C4-2B (cell line): ENCODE results near the gene ARID5B.

Experiments used
- H3K27ac ChIP-seq: fragments of 450-650 bp; 2 replicates; pipeline ENCODE4 v1.5.1; 2017
- CTCF ChIP-seq: fragments of 450-650 bp; conservative IDR thresholded peaks from 2 replicates; pipeline ENCODE4 v1.5.1; 2017; ENCODE audit warnings: mild to moderate bottlenecking
- ZFX ChIP-seq: fragments of 450-650 bp; IDR thresholded peaks from 2 replicates; pipeline ENCODE4 v1.6.1; 2017

Gene ARID5B

GRCh38 chr10:61943674-61944378 is 42.3 kb downstream of the ARID5B start:
- H3K27ac ChIP-seq, result no peak overlapping the region
- TF ChIP-seq CTCF, result peak; percentile 36; the same call in 1 of the 2 replicates
- TF ChIP-seq ZFX, result no peak

DNA sequence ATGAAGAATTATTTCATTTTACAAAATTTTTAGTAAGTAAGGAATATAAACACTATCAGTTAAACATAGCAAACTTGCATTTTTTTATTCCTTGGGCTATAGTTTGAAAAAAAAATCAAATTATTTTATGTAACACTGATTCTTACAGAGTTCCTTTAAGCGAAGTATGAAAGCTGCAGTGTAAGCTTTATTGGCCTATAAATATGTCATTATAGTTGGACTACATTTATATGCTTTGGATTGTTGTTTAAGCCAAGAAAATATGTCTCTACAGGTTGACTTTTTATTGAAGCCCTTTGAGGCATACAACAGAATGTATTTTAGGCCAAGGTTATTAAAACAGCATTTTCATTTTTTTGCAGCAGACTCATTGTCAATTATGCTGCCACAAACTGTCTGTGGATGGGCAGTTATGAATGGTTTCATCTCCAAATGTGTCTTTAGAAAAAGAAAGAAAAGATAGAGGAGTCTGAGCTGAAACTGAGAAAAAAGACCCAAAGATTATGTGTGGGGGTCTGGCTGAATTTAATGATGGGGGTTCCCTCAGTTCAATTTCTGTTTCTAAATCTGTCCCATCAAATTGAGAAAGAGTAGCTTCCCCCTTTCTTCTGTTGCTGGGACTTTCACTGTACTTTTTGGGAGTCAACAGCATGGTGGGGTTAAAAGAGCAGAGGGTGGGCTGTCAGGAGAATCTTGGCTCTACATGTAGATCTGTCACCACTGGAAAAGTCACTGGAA is 43.1 kb downstream of the ARID5B start:
- TF ChIP-seq CTCF (no peak), ZFX (no peak)
- H3K27ac ChIP-seq, result no peak overlapping the region

GRCh38 chr10:61949687-61950086 is 48.2 kb downstream of the ARID5B start:
- peak overlapping the region; percentile 12; the same call in 1 of the 2 replicates for H3K27ac ChIP-seq
- TF ChIP-seq CTCF (no peak), ZFX (no peak)

- TF ChIP-seq CTCF, result no peak
- TF ChIP-seq ZFX, result no peak
- H3K27ac ChIP-seq, result peak overlapping the region; percentile 12; the same call in 1 of the 2 replicates
Observed at GRCh38 chr10:61950449-61951143, 49.1 kb downstream of the ARID5B start.

DNA sequence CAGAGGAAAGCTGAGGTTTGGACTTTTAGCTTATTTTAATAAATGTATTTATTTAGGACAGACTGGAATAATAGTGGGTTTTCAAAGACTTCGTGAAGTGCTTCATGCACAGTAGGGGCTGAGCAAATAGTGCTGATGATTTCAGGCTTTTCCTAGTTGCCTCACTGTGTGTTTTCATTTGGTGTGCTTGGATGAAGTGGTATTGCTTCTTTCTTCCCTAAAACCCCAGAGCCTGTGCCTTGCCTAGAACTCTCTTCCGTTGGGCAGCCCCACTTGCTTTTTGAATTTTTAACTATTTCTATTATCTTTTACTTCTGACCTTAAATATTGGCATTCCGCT is 49.6 kb downstream of the ARID5B start:
- no peak overlapping the region for H3K27ac ChIP-seq

DNA sequence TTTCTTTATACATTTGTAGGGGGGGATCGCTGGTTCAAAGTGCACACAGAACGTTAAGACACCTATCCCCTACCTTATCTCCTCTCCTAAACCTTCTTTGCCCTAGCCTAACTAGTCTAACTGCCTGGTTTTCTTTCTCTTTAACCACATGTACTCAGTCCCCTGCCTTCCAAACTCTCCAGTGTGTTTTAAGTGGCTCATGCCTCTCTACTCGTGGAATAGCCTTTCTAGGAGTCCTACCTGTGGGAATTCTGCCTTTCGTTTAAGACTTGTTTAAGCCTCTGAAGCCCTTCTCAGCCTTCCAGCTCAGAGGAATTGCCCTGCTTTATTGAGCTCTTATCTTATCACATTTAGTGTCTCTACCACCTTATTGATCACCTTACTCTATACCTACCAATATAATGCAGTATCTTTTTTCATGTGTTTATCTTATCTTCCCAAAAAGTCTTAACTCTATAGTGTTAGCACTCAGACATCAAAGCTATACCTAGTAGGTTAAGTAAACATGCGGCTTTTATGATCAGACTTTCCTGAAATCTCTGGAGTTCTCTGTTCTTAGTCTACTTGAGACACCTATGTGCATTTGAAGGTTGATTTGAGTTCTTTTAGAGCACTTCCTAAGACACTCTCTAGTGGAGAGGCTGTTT is 50.7 kb downstream of the ARID5B start:
- TF ChIP-seq CTCF (no peak), ZFX (no peak)
- no peak overlapping the region for H3K27ac ChIP-seq

More for the DNA sequence above, 49.6 kb downstream of the ARID5B start:
- no peak for TF ChIP-seq CTCF
- no peak for TF ChIP-seq ZFX

DNA sequence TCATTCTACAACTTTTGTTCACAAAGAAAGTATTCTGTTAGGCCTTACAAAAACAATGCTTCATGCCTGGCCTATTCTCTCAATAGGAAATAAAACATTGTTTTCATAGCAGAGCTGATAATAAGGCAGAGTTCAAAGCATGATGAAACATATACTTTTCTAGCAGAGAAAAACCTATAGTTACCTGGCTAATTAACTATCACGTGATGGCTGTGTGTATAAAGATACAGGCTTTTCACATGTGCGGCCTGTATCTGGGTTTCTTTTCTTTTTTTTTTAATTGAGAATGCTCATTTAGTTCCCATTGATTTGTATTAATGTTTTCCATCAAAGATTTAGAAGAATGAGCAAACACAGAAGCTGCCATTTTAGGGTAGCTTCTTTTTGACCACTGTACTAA is 51.7 kb downstream of the ARID5B start:
- no peak for TF ChIP-seq CTCF
- TF ChIP-seq ZFX, result no peak
- no peak overlapping the region for H3K27ac ChIP-seq
